Naive thymus-derived CD8-positive, alpha-beta T cell (primary cell): Measurements from ENCODE around the gene FGB. TPM values are rescaled to one million over a fixed set of nuclear protein-coding genes. Genes with fewer than 3 reads are reported as not detected.
A peak's percentile ranks its signal among the peaks of the same experiment; 100 is the strongest.

ENCODE experiments used
- ATAC-seq, 2 donors: fragments of 150-1000 bp; cut with Tn5 transposase in 1 of 2; sonication (Bioruptor Pico), chemical (Tn5 transposase) in 1 of 2; 1 replicate in 1 of 2; 2 replicates in 1 of 2; pipeline ENCODE4 v1.10.0; 2021; ENCODE audit warnings: mild to moderate bottlenecking in 2 of 2, moderate library complexity in 2 of 2
- POLR2A ChIA-PET: fragments of 350-600 bp; sonication (Branson Sonifier 250); formaldehyde crosslinking; loops from one replicate; lab custom pipeline; 2021; ENCODE audit warnings: antibody characterized with exemption; lab: Charles Lee
- DNase-seq, 10 donors: peaks; one replicate each; pipeline versions ENCODE4 v3.0.0 to v3.0.0-alpha.2; 2020 to 2022
- H3K27ac Mint-ChIP-seq, 10 donors: one replicate each; pipeline ENCODE4 v1.8.0; 2020 to 2022; ENCODE audit warnings: mild to moderate bottlenecking in 10 of 10, mixed read lengths in 10 of 10, moderate library complexity in 4 of 10, inconsistent platforms in 1 of 10
- H3K27me3 Mint-ChIP-seq, 5 donors: one replicate each; pipeline ENCODE4 v1.8.0; 2021 to 2022; ENCODE audit warnings: mixed read lengths in 5 of 5
- H3K36me3 Mint-ChIP-seq, 3 donors: one replicate each; pipeline ENCODE4 v1.8.0; 2020 to 2022; ENCODE audit warnings: mixed read lengths in 3 of 3, mild to moderate bottlenecking in 2 of 3, inconsistent platforms in 1 of 3
- H3K4me1 Mint-ChIP-seq, 4 donors: one replicate each; pipeline ENCODE4 v1.8.0; 2021 to 2022; ENCODE audit warnings: mixed read lengths in 4 of 4
- H3K4me3 Mint-ChIP-seq, 10 donors: one replicate each; pipeline ENCODE4 v1.8.0; 2020 to 2022; ENCODE audit warnings: mild to moderate bottlenecking in 10 of 10, mixed read lengths in 10 of 10, moderate library complexity in 6 of 10, inconsistent platforms in 1 of 10
- H3K9me3 Mint-ChIP-seq, 9 donors: one replicate each; pipeline ENCODE4 v1.8.0; 2020 to 2022; ENCODE audit warnings: mixed read lengths in 9 of 9, mild to moderate bottlenecking in 3 of 9, inconsistent platforms in 1 of 9, moderate library complexity in 1 of 9
- polyA plus RNA-seq, 3 donors: library from polyadenylated mRNA; unstranded; fragments of 300-500 nt; fragmentation: Illumina TruSeq; gene quantifications; one replicate each; pipeline ENCODE4 v1.2.3, GENCODE V29; 2021
- total RNA-seq, 8 experiments: library from RNA in 2 of 8; stranded (reverse) in 2 of 8; gene quantifications; one replicate each; pipeline ENCODE4 v1.2.3 and lab custom pipeline; 2021 to 2026

Gene FGB
- total RNA-seq (not detected), polyA plus RNA-seq (not detected), total RNA-seq (lab: John Stamatoyannopoulos, UW) (0 reads per million in 6 experiments)

DNA sequence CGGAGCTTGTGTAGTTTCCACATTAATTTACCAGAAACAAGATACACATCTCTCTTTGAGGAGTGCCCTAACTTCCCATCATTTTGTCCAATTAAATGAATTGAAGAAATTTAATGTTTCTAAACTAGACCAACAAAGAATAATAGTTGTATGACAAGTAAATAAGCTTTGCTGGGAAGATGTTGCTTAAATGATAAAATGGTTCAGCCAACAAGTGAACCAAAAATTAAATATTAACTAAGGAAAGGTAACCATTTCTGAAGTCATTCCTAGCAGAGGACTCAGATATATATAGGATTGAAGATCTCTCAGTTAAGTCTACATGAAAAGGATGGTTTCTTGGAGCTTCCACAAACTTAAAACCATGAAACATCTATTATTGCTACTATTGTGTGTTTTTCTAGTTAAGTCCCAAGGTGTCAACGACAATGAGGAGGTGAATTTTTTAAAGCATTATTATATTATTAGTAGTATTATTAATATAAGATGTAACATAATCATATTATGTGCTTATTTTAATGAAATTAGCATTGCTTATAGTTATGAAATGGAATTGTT, at the start of gene FGB:
Gene FGB, plus strand, starts transcription at position 315 of the 558 bp plus-strand sequence. Its CDS starts 8 bp downstream, at position 323.
- Mint-ChIP-seq H3K36me3 (no peaks in the 10 kb centered on the region), H3K9me3 (no peaks in the 10 kb centered on the region), H3K27me3 (peaks cover 0 to 12% (median 6%) of the 10 kb centered on the region in 5 donors), H3K4me3 (no peak within 1 kb of the TSS), H3K27ac (no peak within 1 kb of the TSS), H3K4me1 (no peaks in the 10 kb centered on the region)
- DNase-seq (no peak), ATAC-seq (no peak)
- POLR2A ChIA-PET, result no interaction called here

DNA sequence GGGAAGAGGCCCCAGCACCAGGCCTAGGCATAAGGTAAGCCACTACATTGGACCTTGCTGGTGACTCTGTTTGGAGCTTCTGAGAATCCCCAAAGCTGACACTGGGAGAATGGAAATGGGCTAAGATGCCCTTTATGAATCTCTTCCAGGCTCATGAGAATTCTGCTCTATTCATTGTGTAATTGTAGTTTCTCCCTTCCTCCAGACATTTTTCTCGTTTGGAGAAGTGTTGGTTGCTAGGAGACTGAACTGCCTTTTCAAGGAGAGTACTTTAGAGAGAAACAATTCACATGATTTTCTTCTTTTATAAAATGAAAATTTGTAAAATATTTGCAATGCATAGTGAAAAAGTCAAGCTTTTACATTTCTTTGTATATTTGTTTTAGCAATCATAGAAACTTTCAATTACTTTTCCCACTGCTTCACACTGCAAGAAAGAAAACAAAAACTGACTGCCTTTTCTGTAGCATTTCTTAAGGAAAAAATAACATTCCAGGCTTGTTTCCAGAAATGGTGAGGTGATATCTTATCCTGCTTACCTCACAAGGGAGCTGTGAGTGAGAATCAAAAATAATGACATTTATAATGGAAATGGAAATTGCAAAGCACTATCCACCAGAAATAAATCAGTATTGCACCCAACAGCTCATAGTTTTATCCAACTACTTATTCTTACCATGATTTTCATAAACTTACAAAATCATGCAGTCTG, 46.3 kb upstream of the FGB start:
- DNase-seq, result no peak
- Mint-ChIP-seq H3K27me3 (peaks cover 14 to 71% (median 33%) of the 10 kb centered on the region in 5 donors), H3K9me3 (no peaks in the 10 kb centered on the region), H3K4me1 (peaks cover 0 to 3% (median 0%) of the 10 kb centered on the region in 4 donors), H3K27ac (no peak overlapping the region), H3K4me3 (no peak overlapping the region), H3K36me3 (no peaks in the 10 kb centered on the region)
- ATAC-seq, result no peak
- POLR2A ChIA-PET, result no interaction called here

DNA sequence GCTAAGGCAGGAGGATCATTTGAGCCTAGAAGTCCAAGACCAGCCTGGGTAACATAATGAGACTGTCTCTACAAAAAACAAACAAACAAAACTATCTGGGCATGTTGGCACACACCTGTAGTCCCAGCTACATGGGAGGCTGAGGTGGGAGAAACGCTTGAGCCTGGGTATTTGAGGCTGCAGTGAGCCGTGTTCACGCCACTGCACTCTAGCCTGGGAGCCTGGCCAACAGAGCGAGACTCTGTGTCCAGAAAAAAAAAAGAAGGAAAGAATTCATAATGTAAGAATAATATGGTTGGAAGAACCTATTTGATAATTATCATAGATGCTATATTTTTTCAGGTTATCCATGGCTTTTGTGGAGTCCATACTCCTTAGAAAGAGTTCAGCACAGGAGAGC, 45.2 kb upstream of the FGB start:
- H3K36me3 Mint-ChIP-seq, result no peaks in the 10 kb centered on the region
- H3K4me1 Mint-ChIP-seq, result peaks cover 0 to 3% (median 0%) of the 10 kb centered on the region in 4 donors
- no peak overlapping the region for H3K27ac Mint-ChIP-seq
- H3K4me3 Mint-ChIP-seq, result no peak overlapping the region
- peaks cover 13 to 66% (median 38%) of the 10 kb centered on the region in 5 donors for H3K27me3 Mint-ChIP-seq
- DNase-seq (no peak), ATAC-seq (no peak)
- POLR2A ChIA-PET, result no interaction called here
- no peaks in the 10 kb centered on the region for H3K9me3 Mint-ChIP-seq

DNA sequence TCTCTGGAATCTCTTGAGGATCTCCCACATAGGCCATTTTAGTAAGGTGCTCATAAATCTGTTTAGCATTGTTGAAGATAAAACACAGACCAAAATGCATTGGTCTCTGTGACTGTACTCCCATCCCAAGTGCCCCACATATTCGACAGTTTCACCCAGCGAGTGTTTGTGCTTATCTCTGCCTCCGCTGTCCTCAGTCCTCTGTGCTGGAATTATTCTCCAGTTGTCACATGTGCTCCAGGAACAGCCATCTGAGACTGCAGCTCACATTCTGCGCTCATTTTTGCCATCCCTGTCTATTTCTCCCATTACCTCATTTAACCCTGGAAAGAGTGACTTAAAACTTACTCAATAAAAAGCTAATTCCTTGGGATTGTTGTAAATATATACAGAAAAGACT, 43.6 kb upstream of the FGB start:
- Mint-ChIP-seq H3K4me3 (no peak overlapping the region), H3K27me3 (peaks cover 12 to 60% (median 41%) of the 10 kb centered on the region in 5 donors), H3K36me3 (no peaks in the 10 kb centered on the region), H3K27ac (no peak overlapping the region), H3K9me3 (no peaks in the 10 kb centered on the region), H3K4me1 (peaks cover 0 to 3% (median 0%) of the 10 kb centered on the region in 4 donors)
- POLR2A ChIA-PET, result no interaction called here
- DNase-seq, result no peak
- ATAC-seq, result no peak

DNA sequence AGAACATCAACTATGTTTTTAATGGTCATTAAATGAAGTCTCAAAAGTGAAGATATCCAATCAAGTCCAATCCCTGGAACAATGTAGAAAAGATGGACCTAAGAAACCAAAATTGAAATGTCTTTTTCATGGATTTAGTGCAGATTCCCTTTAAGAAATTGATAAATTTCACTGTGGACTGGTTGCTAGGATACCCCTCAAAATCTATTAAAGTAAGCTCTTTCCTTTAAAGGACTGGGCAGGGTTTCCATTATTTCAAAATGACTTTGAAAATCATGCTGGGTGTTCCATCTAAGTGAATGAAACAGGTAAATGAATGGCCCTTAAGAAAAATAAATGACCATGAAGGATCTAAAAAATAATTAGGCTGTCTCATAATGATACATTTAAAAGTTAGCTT, 41.2 kb upstream of the FGB start:
- H3K9me3 Mint-ChIP-seq, result no peaks in the 10 kb centered on the region
- H3K27me3 Mint-ChIP-seq, result peaks cover 19 to 71% (median 42%) of the 10 kb centered on the region in 5 donors
- H3K4me1 Mint-ChIP-seq, result peaks cover 0 to 3% (median 0%) of the 10 kb centered on the region in 4 donors
- POLR2A ChIA-PET, result no interaction called here
- ATAC-seq, result no peak
- H3K4me3 Mint-ChIP-seq, result no peak overlapping the region
- H3K27ac Mint-ChIP-seq, result no peak overlapping the region
- no peak for DNase-seq
- H3K36me3 Mint-ChIP-seq, result no peaks in the 10 kb centered on the region

DNA sequence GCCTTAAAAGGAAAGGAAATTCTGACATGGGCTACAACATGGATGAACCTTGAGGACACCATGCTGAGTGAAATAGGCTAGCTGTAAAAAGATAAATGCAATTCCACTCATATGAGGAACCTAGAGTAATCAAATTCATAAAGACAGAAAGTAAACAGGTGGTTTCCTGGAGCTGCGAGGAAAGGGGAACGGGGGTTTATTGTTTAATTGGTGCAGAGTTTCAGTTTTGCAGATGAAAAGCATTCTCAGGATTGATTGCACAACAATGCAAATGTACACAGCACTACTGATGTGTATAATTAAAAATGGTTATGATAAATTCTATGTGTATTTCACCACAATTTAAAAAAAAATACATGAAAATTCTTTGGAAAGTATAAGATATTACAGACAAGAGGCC, 36.7 kb upstream of the FGB start:
- Mint-ChIP-seq H3K27ac (no peak overlapping the region), H3K27me3 (peaks cover 15 to 48% (median 23%) of the 10 kb centered on the region in 5 donors), H3K4me3 (no peak overlapping the region), H3K4me1 (no peaks in the 10 kb centered on the region), H3K9me3 (no peaks in the 10 kb centered on the region), H3K36me3 (no peaks in the 10 kb centered on the region)
- POLR2A ChIA-PET, result no interaction called here
- ATAC-seq (no peak), DNase-seq (no peak)

DNA sequence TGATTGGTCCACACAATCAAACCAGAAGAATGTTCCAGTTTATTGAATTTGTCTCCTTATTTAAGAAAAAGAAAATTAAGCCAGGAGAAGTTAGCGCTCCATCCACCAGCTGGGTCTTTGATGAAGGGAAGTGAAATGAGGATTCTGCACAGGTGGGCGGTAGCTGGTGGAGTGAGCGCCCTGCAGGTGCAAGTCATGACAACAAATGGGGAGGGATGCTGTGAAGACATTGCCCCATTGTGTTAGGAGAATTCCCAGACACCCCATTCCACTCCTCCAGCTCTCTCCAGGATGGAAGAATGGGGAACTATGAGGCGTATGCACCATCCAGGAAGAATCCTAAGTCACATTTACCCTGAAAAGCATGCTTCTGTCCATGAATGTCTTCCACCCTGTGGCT, 35.5 kb upstream of the FGB start:
- peaks cover 15 to 46% (median 23%) of the 10 kb centered on the region in 5 donors for H3K27me3 Mint-ChIP-seq
- DNase-seq (no peak), ATAC-seq (no peak)
- POLR2A ChIA-PET, result no interaction called here
- H3K27ac Mint-ChIP-seq, result no peak overlapping the region
- H3K9me3 Mint-ChIP-seq, result no peaks in the 10 kb centered on the region
- H3K4me3 Mint-ChIP-seq, result no peak overlapping the region
- no peaks in the 10 kb centered on the region for H3K4me1 Mint-ChIP-seq
- H3K36me3 Mint-ChIP-seq, result no peaks in the 10 kb centered on the region

DNA sequence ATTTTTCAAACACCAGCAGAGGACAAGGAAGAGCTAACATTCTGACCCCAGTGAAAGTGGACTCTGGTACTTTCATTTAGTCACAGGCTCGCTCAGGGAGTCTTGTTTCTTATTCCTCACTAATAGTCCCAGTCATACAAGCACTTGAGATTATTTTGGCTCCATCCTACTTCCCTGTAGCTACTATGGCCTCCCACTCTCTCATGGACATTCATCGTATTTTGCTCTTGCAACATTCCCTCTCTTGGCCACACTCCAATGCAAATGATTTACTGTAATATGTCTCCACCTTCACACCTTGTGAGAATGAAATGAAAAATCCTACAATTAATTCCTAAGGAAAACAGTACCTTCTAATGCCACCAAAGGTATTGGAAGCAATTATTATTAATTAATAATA, 33.9 kb upstream of the FGB start:
- peaks cover 13 to 33% (median 16%) of the 10 kb centered on the region in 5 donors for H3K27me3 Mint-ChIP-seq
- H3K4me3 Mint-ChIP-seq, result no peak overlapping the region
- POLR2A ChIA-PET, result no interaction called here
- DNase-seq (no peak), ATAC-seq (no peak)
- no peaks in the 10 kb centered on the region for H3K4me1 Mint-ChIP-seq
- H3K9me3 Mint-ChIP-seq, result no peaks in the 10 kb centered on the region
- H3K36me3 Mint-ChIP-seq, result no peaks in the 10 kb centered on the region
- no peak overlapping the region for H3K27ac Mint-ChIP-seq

DNA sequence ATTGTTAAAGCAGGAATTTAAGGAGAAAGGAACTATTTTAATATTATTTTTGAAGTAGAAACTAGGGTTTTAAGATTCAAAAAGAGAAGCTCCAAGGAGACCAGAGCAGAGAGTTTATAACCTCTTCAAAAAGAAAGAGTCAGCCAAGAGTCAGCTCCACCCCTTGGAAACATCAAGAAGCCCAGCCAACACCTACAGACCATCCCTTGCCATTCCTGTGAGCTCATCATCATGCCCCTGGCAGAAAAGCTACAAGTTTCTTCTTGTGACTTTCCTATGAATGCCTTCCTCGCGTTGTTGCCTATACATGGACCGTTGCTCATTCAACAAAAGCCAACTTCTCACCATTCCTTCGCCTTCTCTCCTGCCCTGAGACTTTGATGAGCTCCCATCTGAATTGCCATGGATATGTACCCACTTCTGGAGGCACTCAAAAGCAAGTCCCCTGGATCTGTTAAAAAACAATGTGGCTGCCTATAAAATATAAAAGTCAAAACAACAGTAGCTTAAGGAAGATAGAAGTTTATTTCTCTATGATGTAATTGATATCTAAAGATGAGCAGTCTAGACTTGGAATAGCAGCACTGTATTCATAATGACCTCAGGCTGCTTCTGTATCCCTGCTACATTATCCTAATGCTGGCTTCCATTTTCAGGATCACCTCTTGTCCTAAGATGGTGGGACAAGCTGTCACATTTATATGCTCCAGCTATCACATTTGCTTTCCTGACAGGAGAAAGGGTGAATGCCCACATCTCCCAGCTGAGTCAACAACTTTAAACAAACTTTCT, 32.9 kb upstream of the FGB start:
- H3K27me3 Mint-ChIP-seq, result peaks cover 6 to 27% (median 9%) of the 10 kb centered on the region in 5 donors
- no peaks in the 10 kb centered on the region for H3K4me1 Mint-ChIP-seq
- POLR2A ChIA-PET, result no interaction called here
- ATAC-seq (no peak), DNase-seq (no peak)
- peaks cover 0 to 3% (median 0%) of the 10 kb centered on the region in 3 donors for H3K36me3 Mint-ChIP-seq
- H3K9me3 Mint-ChIP-seq, result no peaks in the 10 kb centered on the region
- no peak overlapping the region for H3K27ac Mint-ChIP-seq
- no peak overlapping the region for H3K4me3 Mint-ChIP-seq

DNA sequence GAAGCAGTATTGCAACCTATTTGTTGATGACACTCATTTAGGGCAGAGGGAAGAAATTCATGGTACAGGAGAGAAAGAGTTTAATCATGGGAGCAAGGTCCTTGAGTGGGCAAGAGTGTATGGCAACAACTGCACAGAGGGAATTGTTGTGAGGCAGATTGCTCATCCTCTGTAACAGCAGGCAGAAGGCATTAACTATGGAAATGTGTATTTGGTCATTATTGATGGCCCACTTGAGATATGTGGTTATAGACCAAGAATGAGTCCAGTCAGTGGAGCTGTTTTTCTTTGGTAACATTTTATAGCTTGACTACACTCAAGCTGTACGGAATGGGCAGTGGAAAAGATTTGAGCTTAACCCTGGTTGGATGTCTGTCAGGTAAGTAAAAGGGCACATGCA, 28.5 kb upstream of the FGB start:
- Mint-ChIP-seq H3K27me3 (no peaks in the 10 kb centered on the region), H3K4me3 (no peak overlapping the region), H3K36me3 (peaks cover 0 to 36% (median 2%) of the 10 kb centered on the region in 3 donors), H3K27ac (peak overlapping the region in 4 of 10 donors; percentile 0 to 78 (median 10)), H3K4me1 (no peaks in the 10 kb centered on the region), H3K9me3 (no peaks in the 10 kb centered on the region)
- no peak for DNase-seq
- POLR2A ChIA-PET, result no interaction called here
- ATAC-seq, result no peak

DNA sequence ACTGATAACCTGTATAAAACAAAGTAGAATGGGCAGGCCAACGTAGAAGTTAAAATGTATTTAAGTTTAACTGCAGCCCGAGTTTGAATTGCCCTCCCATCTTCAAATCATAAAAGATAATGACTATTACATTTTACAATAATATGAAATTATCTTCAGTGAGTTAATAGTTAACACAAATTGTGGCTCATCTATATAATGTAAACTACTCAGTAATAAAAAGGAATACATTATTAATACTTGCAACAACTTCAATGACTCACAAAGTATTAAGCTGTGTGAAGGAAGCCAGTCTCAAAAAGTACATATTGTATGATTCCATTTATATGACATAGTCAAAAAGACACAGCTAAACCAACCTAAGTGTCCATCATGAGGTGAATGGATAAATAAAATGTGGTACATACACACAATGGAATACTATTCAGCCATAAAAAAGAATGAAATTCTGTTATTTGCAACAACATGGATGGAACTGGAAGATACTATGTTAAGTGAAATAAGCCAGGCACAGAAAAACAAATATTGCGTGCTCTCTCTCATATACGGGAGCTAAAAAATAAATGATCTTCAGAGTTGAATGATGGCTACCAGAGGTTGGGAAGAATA, 20.4 kb upstream of the FGB start:
- POLR2A ChIA-PET, result no interaction called here
- no peak overlapping the region for H3K4me3 Mint-ChIP-seq
- peaks cover 0 to 9% (median 4%) of the 10 kb centered on the region in 4 donors for H3K4me1 Mint-ChIP-seq
- no peak for ATAC-seq
- peaks cover 15 to 84% (median 24%) of the 10 kb centered on the region in 3 donors for H3K36me3 Mint-ChIP-seq
- peak overlapping the region in 2 of 10 donors; percentile 2 to 56 for H3K27ac Mint-ChIP-seq
- no peaks in the 10 kb centered on the region for H3K27me3 Mint-ChIP-seq
- DNase-seq, result no peak
- peaks cover 0 to 3% (median 0%) of the 10 kb centered on the region in 9 donors for H3K9me3 Mint-ChIP-seq

DNA sequence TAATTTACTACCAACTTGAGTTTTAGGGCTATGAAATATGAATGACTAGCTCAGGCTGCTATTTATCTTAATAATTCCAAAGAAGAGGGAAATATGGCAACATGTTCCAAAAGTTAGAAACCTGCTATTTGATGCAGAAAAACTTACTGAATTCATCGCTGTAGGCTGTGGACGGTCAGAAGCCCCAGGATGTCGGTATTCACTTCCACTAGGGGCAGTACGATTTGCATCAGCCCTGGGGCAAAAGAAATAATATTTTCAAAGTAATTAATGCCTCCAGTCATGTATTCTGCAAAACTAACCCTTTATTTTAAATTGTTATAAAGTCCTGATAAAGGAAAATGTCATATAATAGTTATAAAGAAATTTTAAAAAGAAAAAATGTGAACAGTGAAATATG, 17.1 kb upstream of the FGB start:
- Mint-ChIP-seq H3K36me3 (peaks cover 12 to 63% (median 19%) of the 10 kb centered on the region in 3 donors), H3K27ac (no peak overlapping the region), H3K4me3 (no peak overlapping the region), H3K27me3 (no peaks in the 10 kb centered on the region), H3K4me1 (peaks cover 14 to 34% (median 24%) of the 10 kb centered on the region in 4 donors), H3K9me3 (peaks cover 0 to 3% (median 0%) of the 10 kb centered on the region in 9 donors)
- POLR2A ChIA-PET, result no interaction called here
- ATAC-seq, result no peak
- DNase-seq, result no peak
